ENCODE results near the gene GLG1.

GRCh38 chr16:74633686-74634085 lies 26.8 kb upstream of the GLG1 start:
- TF ChIP-seq CTCF (conservative IDR thresholded peaks at IDR 0.05) = no peak
- TF ChIP-seq EZH2 (IDR thresholded peaks at IDR 0.05; ENCODE audit: low read depth) = no peak

All from PC-9 (cell line).